ENCODE measurements around the gene DHRS4L2.
A peak's percentile ranks its signal among the peaks of the same experiment; 100 is the strongest.
"Not testable (repeated sequence)": the region's sequence is repeated elsewhere in the genome, so short reads cannot be mapped to it uniquely, and the experiment has no call there.

DHRS4L2 gene

DNA sequence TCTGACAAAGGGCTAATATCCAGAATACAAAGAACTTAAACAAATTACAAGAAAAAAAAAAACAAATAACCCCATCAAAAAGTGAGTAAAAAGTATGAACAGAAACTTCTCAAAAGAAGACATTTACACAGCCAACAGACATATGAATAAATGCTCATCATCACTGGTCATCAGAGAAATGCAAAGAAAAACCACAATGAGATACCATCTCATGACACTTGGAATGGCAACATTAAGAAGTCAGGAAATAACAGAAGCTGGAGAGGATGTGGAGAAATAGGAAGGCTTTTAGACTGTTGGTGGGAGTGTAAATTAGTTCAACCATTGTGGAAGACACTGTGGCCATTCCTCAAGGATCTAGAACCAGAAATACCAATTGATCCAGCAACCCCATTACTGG lies 30.2 kb downstream of the DHRS4L2 start:
- not testable (repeated sequence) for DNase-seq (ENCODE audit: low spot score)

DNA sequence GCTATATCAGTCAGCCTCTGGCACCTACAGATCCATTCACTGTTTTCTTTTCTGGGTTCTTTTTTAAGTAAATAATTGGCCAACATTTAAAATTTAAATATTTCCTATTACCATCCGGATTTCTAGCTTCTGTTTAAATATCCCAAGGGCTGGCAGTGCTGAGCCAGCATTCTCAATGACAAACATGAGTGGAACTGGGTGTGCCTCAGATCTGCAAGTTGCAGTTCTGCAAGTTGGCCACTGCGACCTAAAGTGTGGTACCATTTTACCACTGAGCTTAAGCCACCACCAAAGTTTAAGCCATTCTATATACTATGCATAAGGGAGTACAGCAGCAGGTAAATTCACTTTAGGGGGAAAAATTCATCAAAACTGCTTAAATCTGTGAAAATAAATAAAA lies 31.2 kb downstream of the DHRS4L2 start:
- not testable (repeated sequence) for DNase-seq (ENCODE audit: low spot score)

DNA sequence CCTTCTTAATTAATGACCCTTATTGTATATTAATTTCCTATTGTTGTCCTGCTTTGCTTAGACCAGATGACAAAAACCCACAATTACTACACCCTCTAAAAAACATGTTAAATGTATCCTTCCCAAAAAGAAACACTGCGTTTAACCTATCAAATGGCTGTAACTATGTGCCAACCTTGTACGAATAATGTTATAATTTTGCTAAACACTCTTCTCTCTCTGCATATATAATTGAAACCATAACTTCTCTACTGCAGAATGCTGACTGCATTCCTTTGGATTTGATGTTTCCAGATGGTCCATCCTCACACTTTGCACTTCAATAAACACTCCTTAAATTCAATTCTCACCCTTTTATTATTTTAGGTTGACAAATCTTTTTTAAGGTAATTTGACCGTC lies 31.8 kb downstream of the DHRS4L2 start:
- not testable (repeated sequence) for DNase-seq (ENCODE audit: low spot score)

DNA sequence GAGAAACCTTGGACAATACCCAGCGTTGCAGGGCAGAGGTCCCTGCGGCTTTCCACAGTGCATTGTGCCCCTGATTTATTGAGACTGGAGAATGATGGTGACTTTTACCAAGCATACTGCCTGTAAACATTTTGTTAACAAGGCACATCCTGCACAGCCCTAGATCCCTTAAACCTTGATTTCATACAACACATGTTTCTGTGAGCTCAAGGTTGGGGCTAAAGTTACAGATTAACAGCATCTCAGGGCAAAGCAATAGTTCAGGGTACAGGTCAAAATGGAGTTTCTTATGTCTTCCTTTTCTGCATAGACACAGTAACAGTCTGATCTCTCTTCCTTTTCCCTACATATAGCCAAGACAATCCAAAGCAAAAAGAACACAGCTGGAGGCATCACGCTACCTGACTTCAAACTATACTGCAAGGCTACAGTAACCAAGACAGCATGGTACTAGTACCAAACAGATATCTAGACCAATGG lies 36.2 kb downstream of the DHRS4L2 start:
- DNase-seq (ENCODE audit: low spot score) = not testable (repeated sequence)

DNA sequence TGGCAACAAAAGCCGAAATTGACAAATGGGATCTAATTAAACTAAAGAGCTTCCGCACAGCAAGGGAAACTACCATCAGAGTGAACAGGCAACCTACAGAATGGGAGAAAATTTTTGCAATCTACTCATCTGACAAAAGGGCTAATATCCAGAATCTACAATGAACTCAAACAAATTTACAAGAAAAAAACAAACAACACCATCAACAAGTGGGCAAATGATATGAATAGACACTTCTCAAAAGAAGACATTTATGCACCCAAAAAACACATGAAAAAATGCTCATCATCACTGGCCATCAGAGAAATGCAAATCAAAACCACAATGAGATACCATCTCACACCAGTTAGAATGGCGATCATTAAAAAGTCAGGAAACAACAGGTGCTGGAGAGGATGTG lies 41.0 kb downstream of the DHRS4L2 start:
- not testable (repeated sequence) for DNase-seq (ENCODE audit: low spot score)

DNA sequence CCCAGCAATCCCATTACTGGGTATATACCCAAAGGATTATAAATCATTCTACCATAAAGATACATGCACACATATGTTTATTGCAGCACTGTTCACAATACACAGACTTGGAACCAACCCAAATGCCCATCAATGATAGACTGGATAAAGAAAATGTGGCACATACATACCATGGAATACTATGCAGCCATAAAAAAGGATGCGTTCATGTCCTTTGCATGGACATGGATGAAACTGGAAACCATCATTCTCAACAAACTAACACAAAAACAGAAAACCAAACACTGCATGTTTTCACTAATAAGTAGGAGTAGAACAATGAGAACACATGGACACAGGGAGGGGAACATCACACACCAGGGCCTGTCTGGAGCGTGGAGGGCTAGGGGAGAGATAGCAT lies 42.6 kb downstream of the DHRS4L2 start:
- not testable (repeated sequence) for DNase-seq (ENCODE audit: low spot score)

DNA sequence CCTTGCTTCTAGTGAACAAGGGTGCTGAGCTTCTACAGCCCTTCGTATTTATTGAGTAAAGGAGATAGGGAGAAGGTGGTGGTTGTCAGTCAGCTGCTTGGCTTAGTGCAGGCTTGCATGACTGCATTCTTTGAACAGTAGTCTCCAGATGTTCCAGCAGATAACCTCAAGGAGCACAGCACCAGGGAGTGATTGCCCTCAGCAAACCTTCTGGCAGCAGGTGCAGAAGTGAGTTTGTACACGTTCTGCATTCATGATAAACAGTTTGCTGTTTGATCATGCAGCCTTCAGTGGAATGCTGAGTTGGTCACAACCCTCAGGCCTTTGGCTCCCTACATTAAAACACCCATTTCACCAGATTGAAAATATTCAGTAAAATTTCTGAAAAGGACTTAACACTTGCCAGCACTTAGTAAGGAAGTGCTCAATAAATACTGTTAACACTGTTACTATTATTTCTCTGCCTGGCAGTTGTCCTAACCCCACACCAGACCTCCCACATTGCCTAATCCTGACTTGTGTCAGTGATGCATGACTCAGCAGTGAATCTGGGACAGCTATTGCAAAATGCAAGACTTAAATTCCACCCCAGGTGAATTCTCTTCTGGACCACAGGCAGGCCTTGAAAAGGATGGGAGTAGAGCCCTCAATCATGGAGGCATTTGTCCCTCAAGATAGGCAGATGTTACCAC lies 44.1 kb downstream of the DHRS4L2 start:
- no peak for DNase-seq (ENCODE audit: low spot score)

DNA sequence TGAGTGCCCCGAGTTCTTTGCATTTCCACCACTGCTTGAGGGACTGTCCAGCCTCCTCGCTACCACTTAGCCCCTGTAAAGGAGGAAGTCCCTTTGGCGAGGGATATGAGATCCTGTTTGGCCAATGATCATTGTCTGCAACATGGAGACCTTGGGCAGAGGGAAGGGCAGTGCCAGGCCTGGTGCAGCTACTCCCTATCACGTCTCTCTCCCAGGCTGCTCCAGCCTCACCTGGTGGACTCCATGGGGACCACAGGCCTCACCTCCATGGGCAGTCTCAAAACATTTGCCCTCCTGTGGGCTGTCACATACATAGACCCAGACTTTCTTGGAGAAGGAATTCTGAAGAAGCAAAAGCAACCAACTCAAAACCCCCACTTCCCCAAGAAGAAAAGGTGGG lies 47.0 kb downstream of the DHRS4L2 start:
- not testable (repeated sequence) for DNase-seq (ENCODE audit: low spot score)

DNA sequence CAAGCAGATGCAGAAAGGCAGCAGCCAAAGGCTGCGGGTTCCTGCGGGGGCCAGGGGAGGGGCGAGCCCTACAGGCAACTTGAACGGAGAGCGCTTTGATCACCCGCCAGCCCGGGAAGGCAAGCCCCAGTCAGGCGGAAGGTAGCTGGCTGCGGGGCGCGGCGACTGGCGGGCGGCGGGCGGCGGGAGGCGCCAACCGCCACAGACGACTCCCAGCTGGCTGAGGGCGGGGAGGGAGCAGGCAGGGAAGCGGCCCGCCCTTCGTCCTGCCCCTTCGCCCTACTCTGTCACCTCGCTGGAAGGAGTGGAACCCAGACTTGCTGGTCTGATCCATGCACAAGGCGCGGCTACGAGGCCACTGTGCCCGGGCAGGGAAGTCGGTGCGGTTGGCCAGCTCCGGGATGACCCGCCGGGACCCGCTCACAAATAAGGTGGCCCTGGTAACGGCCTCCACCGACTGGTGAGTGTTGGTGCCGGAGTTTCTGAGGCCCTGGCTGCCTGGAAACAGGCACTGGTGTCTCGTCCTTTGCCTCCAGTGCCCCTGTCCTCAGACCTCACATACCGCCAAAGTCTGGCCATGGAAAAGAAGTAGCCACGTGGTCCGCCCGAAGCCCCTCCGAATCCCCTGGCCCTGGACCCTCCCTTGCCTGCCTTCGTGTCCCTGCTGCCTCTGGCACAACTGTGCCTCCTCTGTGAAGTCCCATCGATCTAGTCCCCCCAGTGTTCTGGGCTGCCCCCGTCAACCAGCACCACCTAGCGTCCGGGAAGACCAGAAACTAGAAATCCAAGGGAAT lies 47.6 kb downstream of the DHRS4L2 start:
- peak; percentile 69 for DNase-seq (ENCODE audit: low spot score)

DNA sequence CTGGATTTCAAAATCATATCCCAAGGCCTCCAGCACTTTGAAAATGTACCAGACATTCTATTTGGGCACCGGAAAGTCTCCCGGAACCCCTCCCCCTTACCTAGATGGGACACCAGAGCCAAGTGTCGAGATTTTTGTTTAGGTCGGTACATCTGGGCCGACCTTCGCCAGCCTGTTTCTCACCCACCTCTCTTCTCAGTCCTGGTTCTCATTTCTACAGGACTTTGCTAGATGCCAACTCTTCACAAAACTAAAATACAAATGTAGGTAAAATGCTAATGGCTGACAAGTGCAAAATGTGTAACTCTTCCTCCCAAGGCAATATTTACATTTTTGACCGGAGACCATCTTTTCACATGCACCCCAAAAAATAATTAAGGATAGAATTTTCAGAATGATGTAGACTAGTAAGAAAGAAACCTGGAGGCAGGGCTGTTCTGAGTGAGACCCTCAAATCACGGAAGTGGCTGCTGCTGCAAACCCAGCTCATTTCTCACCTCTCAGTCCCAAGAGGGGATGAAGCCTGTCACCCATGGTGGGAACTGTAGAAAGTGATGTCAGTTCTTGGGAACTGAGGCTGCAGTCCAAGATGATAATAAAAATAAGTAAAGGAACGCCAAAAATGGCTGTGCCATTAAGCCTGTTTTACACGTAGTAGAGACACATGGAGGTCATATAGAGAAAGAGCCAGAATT lies 48.4 kb downstream of the DHRS4L2 start:
- not testable (repeated sequence) for DNase-seq (ENCODE audit: low spot score)

DNA sequence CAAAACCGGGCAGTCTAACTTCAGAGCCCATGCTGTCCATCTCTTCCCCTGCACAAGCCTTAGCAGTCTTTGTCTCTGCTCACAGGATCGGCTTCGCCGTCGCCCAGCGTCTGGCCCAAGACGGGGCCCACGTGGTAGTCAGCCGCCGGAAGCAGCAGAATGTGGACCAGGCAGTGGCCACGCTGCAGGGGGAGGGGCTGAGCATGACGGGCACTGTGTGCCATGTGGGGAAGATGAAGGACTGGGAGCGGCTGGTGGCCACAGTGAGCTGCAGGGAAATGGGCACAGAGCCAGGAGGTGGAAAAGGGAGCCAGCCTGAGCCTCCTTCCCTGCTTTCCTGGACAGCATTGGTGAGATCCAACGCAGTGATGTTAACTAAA lies 48.9 kb downstream of the DHRS4L2 start:
- DNase-seq (ENCODE audit: low spot score) = no peak

DNA sequence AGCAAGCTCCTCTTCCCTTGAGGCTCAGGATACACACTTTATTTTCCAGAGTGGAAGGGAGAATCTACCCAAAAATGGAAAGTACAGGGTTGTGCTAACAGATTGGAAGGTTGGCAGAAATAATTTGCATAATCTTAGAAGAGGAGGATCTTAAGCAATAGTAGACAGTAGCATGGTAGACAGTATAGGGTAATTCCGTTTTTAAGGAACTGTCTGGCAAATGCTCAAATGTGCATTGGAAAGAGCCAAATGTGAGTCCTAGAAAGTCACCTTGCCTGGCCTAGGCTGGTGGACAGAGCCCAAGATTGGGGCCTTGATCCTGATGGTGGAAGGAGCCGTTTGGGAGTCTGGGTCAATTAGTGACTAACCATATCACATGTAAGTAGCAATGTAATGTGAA lies 50.0 kb downstream of the DHRS4L2 start:
- no peak for DNase-seq (ENCODE audit: low spot score)

DNA sequence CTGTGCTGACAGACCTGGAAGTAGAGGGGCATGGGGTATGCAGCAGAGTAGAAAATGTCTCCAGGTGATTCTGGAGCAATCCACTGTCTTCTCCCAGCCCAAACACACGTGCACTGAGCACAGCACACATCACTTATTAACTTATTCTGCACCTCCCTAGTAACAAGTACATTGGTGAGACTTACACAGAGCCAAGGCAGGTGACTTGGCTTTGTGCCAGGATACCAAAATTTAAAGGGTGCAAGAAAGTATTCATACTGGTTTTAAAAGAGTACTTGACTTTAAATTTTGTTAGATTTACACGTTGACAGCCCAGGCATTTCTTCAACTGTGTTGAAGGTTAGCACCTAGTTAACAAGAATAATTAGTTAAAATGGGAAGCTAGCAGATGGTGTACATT lies 52.0 kb downstream of the DHRS4L2 start:
- DNase-seq (ENCODE audit: low spot score) = no peak

DNA sequence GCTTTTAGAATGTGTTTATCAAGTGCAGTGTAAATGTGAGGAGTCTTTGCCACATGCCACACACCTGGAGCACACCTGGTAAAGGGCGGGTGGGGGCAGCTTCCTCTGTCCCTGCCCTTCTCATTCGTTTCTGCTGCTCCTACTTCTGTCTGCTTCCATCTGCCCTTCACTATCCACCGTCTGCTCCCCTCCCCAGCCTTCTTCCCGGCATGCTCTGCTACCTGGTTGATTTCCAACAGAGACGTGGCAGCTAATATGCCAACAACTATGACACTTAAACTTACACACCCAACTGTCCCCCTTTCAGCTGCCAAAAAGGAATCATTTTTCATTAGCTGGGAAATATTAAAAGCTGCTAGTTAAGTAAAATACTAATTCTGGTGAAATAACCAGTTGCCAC lies 54.0 kb downstream of the DHRS4L2 start:
- DNase-seq (ENCODE audit: low spot score) = no peak

DNA sequence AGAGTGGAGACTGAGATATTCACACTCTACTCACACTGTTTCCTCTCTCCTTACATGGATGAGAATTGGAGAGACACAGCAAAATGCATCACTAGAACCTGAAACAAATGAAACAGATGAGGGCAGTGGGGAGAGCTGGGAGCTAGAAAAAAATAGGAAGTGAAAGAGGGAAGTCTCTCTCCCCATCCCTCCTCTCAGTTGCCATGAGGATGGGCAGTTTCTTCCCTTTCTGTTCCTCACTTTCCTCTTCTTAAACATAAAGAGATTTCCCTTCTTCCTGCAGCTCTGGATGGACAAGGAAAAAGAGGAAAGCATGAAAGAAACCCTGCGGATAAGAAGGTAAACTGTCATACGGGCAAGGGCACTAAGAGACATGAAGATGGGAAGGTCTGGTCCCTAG lies 60.3 kb downstream of the DHRS4L2 start:
- not testable (repeated sequence) for DNase-seq (ENCODE audit: low spot score)

DNA sequence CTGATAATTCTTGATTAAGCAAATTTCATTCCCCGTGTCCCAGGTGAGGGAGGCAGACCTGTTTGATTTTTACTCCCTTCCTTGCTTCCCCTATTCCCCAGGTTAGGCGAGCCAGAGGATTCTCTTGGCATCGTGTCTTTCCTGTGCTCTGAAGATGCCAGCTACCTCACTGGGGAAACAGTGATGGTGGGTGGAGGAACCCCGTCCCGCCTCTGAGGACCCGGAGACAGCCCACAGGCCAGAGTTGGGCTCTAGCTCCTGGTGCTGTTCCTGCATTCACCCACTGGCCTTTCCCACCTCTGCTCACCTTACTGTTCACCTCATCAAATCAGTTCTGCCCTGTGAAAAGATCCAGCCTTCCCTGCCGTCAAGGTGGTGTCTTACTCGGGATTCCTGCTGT lies 62.0 kb downstream of the DHRS4L2 start:
- DNase-seq (ENCODE audit: low spot score) = not testable (repeated sequence)

DNA sequence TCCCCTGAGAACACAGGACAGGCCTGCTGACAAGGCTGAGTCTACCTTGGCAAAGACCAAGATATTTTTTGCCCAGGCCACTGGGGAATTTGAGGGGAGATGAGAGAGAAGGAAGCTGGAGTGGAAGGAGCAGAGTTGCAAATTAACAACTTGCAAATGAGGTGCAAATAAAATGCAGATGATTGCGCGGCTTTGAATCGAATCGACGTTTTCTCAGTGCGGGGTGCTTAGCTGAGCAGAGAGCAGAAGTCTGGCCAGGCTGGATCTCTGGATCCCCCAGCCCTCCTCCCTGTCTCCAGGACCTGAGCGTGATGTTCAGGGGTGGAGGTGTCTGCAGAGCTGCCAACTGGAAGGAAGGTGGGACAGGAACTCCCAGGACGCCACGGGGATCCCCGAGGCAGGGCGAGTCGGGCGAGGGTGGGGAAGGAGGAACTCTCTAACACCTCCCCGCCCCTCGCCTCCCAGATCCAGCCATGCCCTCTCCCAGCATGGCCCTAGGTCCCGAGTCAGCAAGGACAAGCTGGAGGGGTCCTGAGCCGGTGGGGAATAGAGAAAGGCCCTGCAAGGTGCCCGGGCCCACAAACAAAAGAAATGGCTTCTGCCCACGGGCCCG lies 62.6 kb downstream of the DHRS4L2 start:
- no peak for DNase-seq (ENCODE audit: low spot score)

DNA sequence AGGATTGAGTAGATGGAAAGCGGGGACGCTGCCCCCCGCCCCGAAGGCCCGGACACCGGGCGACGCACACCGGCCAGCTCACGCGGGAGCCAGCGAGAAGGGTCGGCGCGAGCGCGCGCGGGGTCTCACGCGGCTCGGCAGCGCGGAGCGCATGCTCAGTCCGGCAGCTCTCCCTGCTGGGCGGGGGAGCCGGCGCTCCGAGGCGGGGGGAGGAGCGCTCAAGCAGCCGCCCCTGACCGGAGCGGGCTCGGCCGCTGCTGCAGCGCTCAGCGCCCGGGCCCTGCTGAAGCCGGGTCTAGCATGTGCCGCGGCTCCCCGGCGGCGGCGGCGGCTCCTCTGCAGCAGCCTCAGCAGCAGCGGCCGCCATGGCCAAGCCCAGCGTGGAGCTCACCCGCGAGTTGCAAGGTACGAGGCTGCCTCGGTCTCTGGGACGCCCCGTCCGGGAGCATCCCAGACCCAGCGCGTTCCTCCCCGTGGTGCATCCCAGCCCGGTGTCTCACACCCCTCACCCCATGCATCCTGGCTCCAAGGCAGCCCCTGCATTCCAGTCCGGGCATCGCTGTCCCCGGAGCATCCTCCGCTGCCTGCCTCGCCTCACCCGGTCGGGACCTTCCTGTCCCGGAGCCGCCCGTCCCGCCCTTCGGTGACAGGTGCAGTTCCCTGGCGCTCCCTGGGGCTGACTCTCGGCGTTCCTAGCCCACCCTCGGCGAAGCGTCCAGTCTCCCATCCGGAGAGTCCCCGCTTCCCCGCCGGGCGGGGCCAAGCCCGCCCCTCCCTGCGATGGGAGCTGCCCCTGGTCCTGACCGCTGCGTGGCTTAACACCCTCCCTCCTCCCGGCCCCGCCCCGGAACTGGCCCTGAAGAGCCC lies 63.3 kb downstream of the DHRS4L2 start, which contains the start of gene CARMIL3:
Gene CARMIL3 (plus strand): TSS at position 221 of the 867 bp plus-strand sequence. CDS start 145 bp downstream, at position 366.
- DNase-seq (ENCODE audit: low spot score) = peak; percentile 79

DNA sequence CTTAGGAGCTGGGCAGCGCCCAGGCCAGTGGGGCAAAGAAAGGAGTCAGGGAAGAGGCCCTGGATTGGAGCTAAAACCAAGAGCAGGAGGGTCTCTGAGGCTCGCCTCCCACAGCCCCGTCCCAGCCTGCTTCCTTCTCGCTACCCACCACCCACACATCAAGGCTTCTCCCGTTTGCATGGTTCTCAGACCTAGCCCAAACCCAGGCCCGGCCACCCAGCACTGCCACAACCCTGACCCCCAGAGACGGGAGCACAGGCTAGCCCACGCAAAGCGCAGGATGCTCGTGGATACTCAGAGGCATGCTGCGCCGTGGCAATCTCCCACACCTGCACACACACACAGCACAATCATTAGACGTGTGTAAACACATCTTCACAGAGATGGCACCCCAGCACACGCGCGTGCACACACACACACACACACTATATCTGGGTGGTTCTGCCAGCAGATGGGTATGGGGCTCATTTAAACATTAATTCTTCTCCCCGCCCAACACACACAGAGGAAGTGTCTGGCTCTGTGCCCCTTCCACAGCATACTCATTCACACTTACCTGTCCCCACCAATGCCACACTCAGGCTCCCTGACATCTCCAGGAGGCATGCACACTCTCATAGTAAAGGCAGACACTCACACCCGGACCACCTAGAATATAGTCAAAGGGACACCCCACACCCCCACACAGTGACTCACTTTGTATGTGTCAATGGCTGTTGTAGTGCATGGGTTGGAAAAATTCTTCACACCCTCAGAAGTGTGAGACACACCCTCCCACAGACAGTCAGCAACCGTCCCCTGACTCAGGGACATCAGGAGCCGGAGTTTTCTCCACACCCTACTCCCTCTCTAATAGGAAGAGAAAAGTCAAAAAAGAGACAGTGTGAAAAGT lies 64.2 kb downstream of the DHRS4L2 start:
- no peak for DNase-seq (ENCODE audit: low spot score)
